Measurements from ENCODE around the gene A1CF.
"Not testable (repeated sequence)": the region's sequence is repeated elsewhere in the genome, so short reads cannot be mapped to it uniquely, and the experiment has no call there.

Gene A1CF, protein sequence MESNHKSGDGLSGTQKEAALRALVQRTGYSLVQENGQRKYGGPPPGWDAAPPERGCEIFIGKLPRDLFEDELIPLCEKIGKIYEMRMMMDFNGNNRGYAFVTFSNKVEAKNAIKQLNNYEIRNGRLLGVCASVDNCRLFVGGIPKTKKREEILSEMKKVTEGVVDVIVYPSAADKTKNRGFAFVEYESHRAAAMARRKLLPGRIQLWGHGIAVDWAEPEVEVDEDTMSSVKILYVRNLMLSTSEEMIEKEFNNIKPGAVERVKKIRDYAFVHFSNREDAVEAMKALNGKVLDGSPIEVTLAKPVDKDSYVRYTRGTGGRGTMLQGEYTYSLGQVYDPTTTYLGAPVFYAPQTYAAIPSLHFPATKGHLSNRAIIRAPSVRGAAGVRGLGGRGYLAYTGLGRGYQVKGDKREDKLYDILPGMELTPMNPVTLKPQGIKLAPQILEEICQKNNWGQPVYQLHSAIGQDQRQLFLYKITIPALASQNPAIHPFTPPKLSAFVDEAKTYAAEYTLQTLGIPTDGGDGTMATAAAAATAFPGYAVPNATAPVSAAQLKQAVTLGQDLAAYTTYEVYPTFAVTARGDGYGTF

GRCh38 chr10:50885097-50885859 lies at the start of gene A1CF:
TSS of gene A1CF (minus strand) at chr10:50885627. CDS start at chr10:50859940, 25,687 bp downstream.
- FAIRE-seq (no peak), DNase-seq (ENCODE audit: insufficient read length, low spot score) (no peak)
- no peak for TF ChIP-seq POLR2A (IDR thresholded peaks at IDR 0.05; ENCODE audit: low read depth, low read length)

DNA sequence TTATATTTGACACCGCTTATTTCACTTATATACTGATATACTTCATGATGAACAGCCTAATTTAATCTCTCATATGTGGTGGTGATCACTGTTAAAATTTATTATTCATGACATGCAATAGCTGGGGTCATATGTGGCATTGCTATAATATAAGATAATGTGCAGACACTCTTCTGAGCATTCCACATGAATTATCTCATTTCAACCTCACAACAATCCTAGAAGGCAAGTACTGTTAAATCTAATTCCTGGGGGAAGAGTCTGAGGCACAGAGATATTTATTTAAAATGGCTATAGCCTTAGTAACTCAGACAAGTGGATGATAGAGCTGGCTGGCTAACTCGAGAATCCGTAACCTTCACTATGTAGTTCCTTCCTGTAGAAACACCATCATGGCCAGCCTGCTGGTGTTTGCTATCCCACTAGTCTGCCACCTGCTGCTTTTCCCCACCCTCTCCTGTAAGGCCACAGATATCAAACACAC lies 46.6 kb upstream of the A1CF start:
- DNase-seq (ENCODE audit: insufficient read length, low spot score) = no peak
- TF ChIP-seq POLR2A (IDR thresholded peaks at IDR 0.05; ENCODE audit: low read depth, low read length) = no peak
- FAIRE-seq = no peak

DNA sequence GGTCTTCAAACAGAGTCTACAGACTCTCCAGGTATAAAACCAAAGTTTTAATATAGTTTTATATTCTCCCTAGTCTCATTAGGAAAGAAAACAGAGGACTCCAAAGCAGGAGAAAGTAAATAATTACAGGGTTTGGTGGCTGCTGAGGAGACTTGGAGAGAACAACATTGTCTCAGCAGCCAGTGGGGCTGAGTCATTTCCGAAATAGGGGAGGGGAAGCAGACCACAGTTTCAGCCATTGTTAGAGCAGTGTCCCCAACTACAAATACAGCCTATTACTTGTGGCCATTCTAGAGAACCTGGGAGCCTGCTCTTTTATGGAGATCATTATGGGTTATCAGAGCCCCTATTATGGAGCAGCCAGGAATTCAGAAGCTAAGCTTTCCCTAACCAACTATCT lies 44.2 kb upstream of the A1CF start:
- no peak for TF ChIP-seq POLR2A (IDR thresholded peaks at IDR 0.05; ENCODE audit: low read depth, low read length)
- DNase-seq (ENCODE audit: insufficient read length, low spot score) = no peak
- FAIRE-seq = peak; percentile 74

DNA sequence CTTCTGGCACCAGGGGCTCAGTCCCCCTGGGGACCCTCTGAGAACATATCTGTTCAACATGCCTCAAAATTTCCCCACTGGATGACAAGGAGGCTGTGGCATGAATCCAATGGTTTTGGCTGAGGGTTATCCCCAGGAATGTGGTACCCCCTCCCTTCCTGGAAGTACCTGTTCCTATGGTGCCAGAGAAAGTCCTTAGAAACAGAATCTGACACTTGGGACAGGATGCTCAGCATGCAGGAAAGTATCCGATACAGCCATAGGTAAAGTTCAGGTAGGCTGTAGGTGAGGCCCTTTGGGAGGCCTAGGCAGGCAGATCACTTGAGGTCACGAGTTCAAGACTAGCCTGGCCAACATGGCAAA lies 42.7 kb upstream of the A1CF start:
- TF ChIP-seq POLR2A (IDR thresholded peaks at IDR 0.05; ENCODE audit: low read depth, low read length) = no peak
- no peak for FAIRE-seq
- no peak for DNase-seq (ENCODE audit: insufficient read length, low spot score)

DNA sequence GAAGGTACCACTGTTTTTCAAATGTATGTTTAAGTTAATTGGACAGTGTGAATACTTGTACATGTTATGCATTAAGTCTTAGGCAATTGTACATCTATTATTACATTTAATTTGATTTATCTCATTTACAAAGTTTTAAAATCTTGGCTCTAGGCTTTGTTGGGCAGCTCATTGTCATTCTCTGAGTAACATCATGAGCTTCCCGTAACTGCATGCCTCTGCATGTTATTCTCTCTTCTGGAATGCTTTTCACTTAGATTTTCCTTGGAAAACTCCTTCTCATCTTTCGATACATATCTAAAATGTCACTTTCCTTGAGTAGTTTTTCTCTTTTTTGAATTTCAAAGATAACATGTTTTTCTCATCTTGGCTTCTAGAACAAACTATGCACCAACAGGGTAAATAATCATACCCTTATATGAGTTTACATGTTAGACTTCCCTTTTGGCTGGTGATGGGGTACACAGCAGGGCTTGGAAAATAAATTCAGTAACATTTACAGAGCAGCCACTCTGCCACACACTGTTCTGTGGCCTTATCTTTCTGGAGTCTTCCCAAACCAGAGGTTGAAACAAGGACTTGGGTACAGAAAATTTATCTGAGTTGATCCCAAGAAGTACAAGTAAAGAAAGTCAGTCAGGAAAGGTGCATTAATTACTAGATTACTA lies 42.2 kb upstream of the A1CF start:
- TF ChIP-seq POLR2A (IDR thresholded peaks at IDR 0.05; ENCODE audit: low read depth, low read length) = no peak
- DNase-seq (ENCODE audit: insufficient read length, low spot score) (no peak), FAIRE-seq (no peak)

GRCh38 chr10:50923471-50923870 lies 38.0 kb upstream of the A1CF start:
- DNase-seq (ENCODE audit: insufficient read length, low spot score) = not testable (repeated sequence)

DNA sequence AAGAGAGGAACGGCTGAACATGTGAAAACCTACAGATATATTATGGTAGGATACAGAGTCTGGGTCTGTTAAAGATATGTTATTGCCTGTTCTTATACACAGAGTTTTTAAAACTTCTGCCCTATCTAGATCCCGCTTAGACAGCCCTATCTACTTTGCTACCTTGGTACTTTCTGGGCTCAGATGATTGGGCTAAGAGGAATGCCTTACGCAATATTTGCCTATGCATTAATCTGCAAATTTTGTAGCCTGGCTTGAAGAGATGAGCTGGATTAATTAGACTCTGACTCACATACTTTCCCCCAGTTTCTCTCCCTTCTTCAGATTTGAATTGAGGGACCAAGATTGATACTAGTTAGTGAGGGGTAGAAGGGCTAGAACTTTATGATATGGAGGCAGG lies 33.6 kb upstream of the A1CF start:
- no peak for TF ChIP-seq POLR2A (IDR thresholded peaks at IDR 0.05; ENCODE audit: low read depth, low read length)
- no peak for DNase-seq (ENCODE audit: insufficient read length, low spot score)
- FAIRE-seq = no peak

More at GRCh38 chr10:50923471-50923870, 38.0 kb upstream of the A1CF start:
- FAIRE-seq = not testable (repeated sequence)

- no peak for TF ChIP-seq POLR2A (IDR thresholded peaks at IDR 0.05; ENCODE audit: low read depth, low read length)
- DNase-seq (ENCODE audit: insufficient read length, low spot score) (no peak), FAIRE-seq (peak; percentile 11)
Observed at GRCh38 chr10:50918529-50918928, 33.1 kb upstream of the A1CF start.

DNA sequence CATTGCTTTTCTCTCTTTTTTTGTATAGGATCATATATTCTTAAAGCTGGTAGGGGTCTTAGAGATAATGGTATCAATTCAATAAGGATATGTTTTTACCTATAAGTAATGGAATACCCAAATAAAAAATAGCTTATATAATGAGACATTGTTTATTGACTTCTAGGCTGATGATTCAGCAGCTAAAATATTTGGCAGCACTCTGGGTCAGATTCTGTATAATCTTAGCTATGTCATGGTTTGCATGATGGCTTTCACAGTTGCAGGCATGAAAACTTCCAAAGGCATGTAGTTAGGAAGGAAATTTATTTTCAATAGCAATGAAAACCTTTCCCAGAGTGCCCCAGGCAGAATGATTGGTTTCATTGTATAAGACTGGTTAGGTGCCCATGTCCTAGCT lies 32.1 kb upstream of the A1CF start:
- no peak for TF ChIP-seq POLR2A (IDR thresholded peaks at IDR 0.05; ENCODE audit: low read depth, low read length)
- FAIRE-seq (peak; percentile 75), DNase-seq (ENCODE audit: insufficient read length, low spot score) (no peak)

GRCh38 chr10:50909334-50910014 lies 24.0 kb upstream of the A1CF start:
- FAIRE-seq = no peak
- DNase-seq (ENCODE audit: insufficient read length, low spot score) = no peak
- TF ChIP-seq POLR2A (IDR thresholded peaks at IDR 0.05; ENCODE audit: low read depth, low read length) = no peak

- no peak for DNase-seq (ENCODE audit: insufficient read length, low spot score)
- FAIRE-seq = no peak
- TF ChIP-seq POLR2A (IDR thresholded peaks at IDR 0.05; ENCODE audit: low read depth, low read length) = no peak
Observed at GRCh38 chr10:50908366-50908765, 22.9 kb upstream of the A1CF start.

DNA sequence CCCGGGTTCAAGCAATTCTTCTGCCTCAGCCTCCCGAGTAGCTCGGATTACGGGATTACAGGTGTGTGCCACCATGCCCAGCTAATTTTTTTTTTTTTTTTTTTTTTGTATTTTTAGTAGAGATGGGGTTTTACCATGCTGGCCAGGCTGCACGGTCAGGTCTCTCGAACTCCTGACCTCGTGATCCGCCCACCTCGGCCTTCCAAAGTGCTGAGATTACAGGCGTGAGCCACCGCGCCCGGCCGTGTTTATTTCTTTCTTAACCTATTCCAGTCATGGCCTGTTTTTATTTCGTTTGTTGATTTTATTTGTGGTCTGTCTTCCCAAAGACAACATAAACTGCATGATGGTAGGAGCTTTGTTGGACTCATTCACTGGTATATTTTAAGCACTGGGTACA lies 20.4 kb upstream of the A1CF start:
- FAIRE-seq; DNase-seq (ENCODE audit: insufficient read length, low spot score): not testable (repeated sequence)

DNA sequence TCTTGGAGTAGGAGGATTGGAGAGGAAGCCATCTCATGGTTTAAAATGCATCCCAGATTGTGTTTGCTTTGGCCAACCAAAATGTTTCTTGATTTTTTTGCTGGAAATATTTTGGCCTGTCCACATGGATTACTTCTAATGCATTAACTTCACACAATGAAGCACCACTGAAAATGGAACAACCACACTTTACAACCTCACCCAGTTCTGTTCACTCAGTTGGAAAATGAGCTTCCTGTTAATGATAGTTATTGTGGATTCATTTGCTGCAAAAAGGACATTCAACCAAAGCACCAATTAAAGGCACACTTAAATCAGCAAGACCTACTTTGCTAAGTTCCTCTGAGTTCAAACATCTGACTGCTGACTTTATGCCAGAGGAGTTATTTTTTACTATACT lies 11.3 kb upstream of the A1CF start:
- FAIRE-seq = no peak
- no peak for DNase-seq (ENCODE audit: insufficient read length, low spot score)
- TF ChIP-seq POLR2A (IDR thresholded peaks at IDR 0.05; ENCODE audit: low read depth, low read length) = no peak

All from H54 (cell line).